Fibroblast of mammary gland (primary cell): ENCODE results near the gene SLC13A4.
"Not testable (repeated sequence)": the region's sequence is repeated elsewhere in the genome, so short reads cannot be mapped to it uniquely, and the experiment has no call there.

ENCODE experiments used
- DNase-seq: peaks from one replicate; pipeline ENCODE4 v3.0.0-alpha.2; 2010; ENCODE audit warnings: low read depth
- H3K4me3 ChIP-seq: 2 replicates; pipeline ENCODE4 v1.5.1; 2011; ENCODE audit warnings: low read depth, mild to moderate bottlenecking, low read length, moderate library complexity; ENCODE audit not compliant: control insufficient read depth
- TF ChIP-seq, protein P1 (sequence below): conservative IDR thresholded peaks from 2 replicates; pipeline ENCODE4 v1.5.1; 2011; ENCODE audit warnings: low read depth, low read length, inconsistent platforms; ENCODE audit not compliant: control insufficient read depth, insufficient read depth

The SLC13A4 gene

DNA sequence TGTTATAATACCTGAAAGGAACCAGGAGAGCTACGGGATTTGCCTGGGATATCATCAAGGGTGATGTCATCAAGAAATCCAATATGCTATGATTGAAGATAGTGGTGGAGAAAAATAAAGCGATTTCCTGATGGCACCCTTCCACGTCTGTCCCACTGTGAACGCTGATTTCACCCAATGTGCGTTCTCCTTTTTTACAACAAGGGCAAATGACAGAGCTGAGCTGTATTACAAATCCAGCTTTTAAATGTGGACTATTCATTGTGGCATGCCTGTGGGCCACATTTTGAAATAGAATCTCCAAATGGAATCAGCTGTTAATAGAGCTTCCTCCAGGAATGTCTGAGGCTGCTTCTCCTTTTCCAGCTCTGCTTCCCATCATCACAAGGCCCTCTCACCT is 23.3 kb downstream of the SLC13A4 start:
- no peak for DNase-seq
- TF ChIP-seq, protein P1, sequence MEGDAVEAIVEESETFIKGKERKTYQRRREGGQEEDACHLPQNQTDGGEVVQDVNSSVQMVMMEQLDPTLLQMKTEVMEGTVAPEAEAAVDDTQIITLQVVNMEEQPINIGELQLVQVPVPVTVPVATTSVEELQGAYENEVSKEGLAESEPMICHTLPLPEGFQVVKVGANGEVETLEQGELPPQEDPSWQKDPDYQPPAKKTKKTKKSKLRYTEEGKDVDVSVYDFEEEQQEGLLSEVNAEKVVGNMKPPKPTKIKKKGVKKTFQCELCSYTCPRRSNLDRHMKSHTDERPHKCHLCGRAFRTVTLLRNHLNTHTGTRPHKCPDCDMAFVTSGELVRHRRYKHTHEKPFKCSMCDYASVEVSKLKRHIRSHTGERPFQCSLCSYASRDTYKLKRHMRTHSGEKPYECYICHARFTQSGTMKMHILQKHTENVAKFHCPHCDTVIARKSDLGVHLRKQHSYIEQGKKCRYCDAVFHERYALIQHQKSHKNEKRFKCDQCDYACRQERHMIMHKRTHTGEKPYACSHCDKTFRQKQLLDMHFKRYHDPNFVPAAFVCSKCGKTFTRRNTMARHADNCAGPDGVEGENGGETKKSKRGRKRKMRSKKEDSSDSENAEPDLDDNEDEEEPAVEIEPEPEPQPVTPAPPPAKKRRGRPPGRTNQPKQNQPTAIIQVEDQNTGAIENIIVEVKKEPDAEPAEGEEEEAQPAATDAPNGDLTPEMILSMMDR, result no peak
- H3K4me3 ChIP-seq, result no peak overlapping the region

DNA sequence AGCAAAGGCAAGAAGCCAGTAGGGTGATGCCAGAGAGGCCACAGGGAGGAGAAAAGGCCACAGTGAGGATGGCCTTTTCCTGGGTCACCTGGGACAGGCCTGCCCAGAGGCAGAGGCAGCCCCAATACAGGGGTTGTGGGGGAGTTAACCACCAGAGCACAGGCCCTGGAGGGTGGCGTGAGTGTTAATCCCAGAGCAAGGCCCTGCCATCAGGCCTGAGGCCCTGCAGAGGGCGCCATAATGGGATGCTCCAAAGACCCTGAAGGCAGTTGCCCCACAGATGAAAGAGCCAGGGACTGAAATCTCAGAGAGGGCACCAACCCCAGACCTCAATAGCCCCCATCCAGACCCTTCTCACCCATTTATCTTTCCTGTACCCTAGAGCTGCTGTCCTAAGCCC is 23.9 kb downstream of the SLC13A4 start:
- DNase-seq, result no peak
- TF ChIP-seq, protein P1, result peak; percentile 36

DNA sequence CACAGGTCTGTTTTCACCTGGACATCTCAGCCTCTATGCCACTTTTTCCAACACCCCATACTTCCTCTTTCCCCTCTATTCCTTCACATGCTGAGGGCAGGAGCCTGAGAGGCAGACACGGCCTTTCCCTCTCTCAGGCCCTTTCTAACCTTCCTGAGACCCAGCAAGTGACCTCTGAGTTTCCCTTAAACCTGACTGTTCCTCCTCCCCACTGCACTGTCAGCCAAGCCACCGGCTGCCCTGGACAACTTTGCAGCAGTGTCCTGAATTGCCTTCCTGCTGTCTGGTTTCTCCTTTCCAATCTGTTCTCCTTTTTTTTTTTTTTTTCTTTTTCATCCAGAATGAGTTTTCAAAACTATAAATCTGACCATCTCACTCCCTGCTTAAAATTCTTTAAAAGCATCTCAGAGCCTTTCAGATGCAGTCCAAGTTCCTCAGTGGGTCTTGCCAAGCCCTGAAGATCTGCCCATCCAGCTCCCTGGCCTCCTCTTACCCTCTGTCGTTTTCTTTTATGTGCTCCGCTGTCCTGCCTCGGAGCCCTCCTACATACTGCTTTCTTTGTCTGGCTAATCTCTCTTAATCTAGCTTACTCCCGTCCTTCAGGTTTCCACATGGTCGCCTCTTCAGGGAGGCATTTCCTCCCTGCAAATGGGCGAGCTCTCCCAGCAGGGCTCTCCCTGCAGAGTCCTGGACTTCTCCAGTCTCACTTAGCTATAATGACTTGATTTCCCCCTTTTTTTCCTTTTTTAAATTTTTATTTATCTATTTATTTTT is 30.5 kb downstream of the SLC13A4 start:
- TF ChIP-seq, protein P1, result no peak

More for the DNA sequence above, 23.9 kb downstream of the SLC13A4 start:
- no peak overlapping the region for H3K4me3 ChIP-seq

DNA sequence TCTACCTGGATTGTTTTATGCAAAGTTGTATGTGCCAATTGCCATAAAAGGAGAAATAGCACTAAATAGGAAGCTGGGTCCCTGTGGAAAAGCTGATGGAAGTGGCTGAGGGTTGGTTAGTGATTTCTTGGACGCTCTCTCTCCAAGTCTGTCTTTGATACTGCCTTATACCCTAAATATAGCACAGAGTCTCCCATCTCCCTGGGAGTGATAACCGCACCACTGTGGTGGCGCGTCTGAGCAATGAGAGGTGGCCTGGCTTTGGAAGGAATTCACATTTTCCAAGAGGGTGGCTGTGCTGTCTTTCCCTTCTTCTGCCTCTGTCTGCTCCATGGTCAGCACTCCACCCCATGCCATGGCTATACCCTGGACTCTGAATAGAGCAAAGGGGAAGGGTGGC is 34.4 kb downstream of the SLC13A4 start:
- no peak for DNase-seq
- TF ChIP-seq, protein P1, result no peak
- H3K4me3 ChIP-seq, result no peak overlapping the region

More for the DNA sequence above, 30.5 kb downstream of the SLC13A4 start:
- H3K4me3 ChIP-seq, result no peak overlapping the region
- DNase-seq, result no peak

DNA sequence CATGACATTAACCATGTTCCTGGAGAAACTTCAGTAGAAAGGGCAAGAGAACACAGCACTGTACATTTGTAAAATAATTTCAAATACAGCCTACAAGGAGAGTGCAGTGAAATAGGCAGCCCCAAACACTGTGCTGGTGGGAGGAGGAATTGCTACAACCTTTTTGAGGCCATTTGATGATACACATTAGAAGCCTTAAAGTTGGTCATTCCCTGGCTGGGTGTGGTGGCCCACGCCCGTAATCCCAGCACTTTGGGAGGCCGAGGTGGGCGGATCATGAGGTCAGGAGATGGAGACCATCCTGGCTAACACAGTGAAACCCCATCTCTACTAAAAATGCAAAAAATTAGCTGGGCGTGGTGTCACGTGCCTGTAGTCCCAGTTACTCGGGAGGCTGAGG is 35.4 kb downstream of the SLC13A4 start:
- H3K4me3 ChIP-seq, DNase-seq: not testable (repeated sequence)

DNA sequence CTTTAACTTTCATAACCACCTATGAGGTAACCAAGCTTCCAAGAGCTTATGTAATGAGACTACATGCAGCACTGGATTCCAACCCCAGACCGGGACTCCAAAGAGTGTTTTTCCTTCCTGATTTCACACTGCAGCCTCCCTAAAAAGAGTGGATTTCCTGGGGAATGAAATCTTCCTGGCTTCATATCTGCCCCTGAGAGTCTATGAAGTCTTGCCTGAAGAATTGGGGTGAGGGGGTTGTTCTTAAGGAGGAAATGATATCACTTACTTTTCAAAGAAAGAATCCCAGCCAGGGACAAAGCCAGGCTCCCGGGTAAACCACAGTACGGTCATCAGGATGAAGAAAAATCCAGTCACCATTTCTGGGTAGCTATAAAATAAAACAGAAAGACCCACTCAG is 35.9 kb downstream of the SLC13A4 start:
- no peak for DNase-seq
- H3K4me3 ChIP-seq, result no peak overlapping the region
- TF ChIP-seq, protein P1, result no peak

DNA sequence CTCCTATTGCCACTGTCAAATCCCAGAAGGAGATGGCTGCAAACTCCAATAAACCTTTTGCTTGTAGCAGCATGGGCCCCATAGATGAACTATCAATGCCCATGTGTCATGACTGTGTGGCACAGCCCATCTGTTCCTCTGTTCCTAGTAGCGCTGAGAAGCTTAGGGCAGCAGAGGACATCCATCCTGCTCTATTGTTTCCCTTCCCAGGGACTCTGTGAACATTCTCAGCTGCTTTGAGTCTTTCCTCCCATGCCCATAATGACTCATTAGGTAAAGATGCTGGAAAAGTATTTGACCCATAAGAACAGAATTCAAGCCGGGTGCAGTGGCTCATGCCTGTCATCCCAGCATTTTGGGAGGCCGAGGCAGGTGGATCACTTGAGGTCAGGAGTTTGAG is 37.4 kb downstream of the SLC13A4 start:
- peak; percentile 50 for DNase-seq
- H3K4me3 ChIP-seq, result no peak overlapping the region
- TF ChIP-seq, protein P1, result no peak
